ENCODE results near the gene FRMD4B. TPM values are rescaled to one million over a fixed set of nuclear protein-coding genes. Genes with fewer than 3 reads are reported as not detected.

The FRMD4B gene
- total RNA-seq, 1 donor from 2014 or later = 53.5 TPM

GRCh38 chr3:69199942-69200341, 185.9 kb downstream of the FRMD4B start:
- peak overlapping the region; percentile 33 to 41 for H3K4me3 ChIP-seq
- no peaks in the 10 kb centered on the region for H3K9me3 ChIP-seq
- intact Hi-C loops (cut with DNase I) = no loop called here
- TF ChIP-seq POLR2AphosphoS5 (IDR thresholded peaks at IDR 0.05; ENCODE audit: insufficient read depth in 1 of 2, low read depth in 1 of 2) = no peak
- TF ChIP-seq POLR2A (IDR thresholded peaks at IDR 0.05) = no peak
- TF ChIP-seq CTCF (IDR thresholded peaks at IDR 0.05) = no peak
- no peaks in the 10 kb centered on the region for H3K27me3 ChIP-seq
- peaks cover 0 to 11% of the 10 kb centered on the region in 2 donors for H3K36me3 ChIP-seq
- H3K4me1 ChIP-seq = peaks cover 5% of the 10 kb centered on the region
- DNase-seq (ENCODE audit: extremely low spot score in 2 of 2) = no peak
- H3K27ac ChIP-seq = peak overlapping the region; percentile 42

GRCh38 chr3:69197922-69198530, 187.9 kb downstream of the FRMD4B start:
- Histone ChIP-seq H3K27me3 (no peaks in the 10 kb centered on the region), H3K4me1 (peaks cover 5% of the 10 kb centered on the region), H3K36me3 (peaks cover 0 to 30% of the 10 kb centered on the region in 2 donors), H3K9me3 (no peaks in the 10 kb centered on the region), H3K27ac (no peak overlapping the region), H3K4me3 (no peak overlapping the region)
- TF ChIP-seq CTCF (IDR thresholded peaks at IDR 0.05) (no peak), POLR2AphosphoS5 (IDR thresholded peaks at IDR 0.05; ENCODE audit: insufficient read depth in 1 of 2, low read depth in 1 of 2) (no peak), POLR2A (IDR thresholded peaks at IDR 0.05) (no peak)
- intact Hi-C loops (cut with DNase I) = no loop called here
- DNase-seq (ENCODE audit: extremely low spot score in 2 of 2) = no peak

- DNase-seq (ENCODE audit: extremely low spot score in 2 of 2) = no peak
- H3K36me3 ChIP-seq = peaks cover 0 to 36% of the 10 kb centered on the region in 2 donors
- no peak for TF ChIP-seq POLR2AphosphoS5 (IDR thresholded peaks at IDR 0.05; ENCODE audit: insufficient read depth in 1 of 2, low read depth in 1 of 2)
- no peak for TF ChIP-seq POLR2A (IDR thresholded peaks at IDR 0.05)
- no peak for TF ChIP-seq CTCF (IDR thresholded peaks at IDR 0.05)
- no peaks in the 10 kb centered on the region for H3K27me3 ChIP-seq
- intact Hi-C loops (cut with DNase I) = no loop called here
- peaks cover 5% of the 10 kb centered on the region for H3K4me1 ChIP-seq
- H3K4me3 ChIP-seq = no peak overlapping the region
- H3K9me3 ChIP-seq = no peaks in the 10 kb centered on the region
- no peak overlapping the region for H3K27ac ChIP-seq
Observed at GRCh38 chr3:69197455-69197854, 188.4 kb downstream of the FRMD4B start.

GRCh38 chr3:69196876-69197275, 189.0 kb downstream of the FRMD4B start:
- no peaks in the 10 kb centered on the region for H3K9me3 ChIP-seq
- TF ChIP-seq CTCF (IDR thresholded peaks at IDR 0.05) = no peak
- no peak for TF ChIP-seq POLR2A (IDR thresholded peaks at IDR 0.05)
- TF ChIP-seq POLR2AphosphoS5 (IDR thresholded peaks at IDR 0.05; ENCODE audit: insufficient read depth in 1 of 2, low read depth in 1 of 2) = no peak
- H3K27ac ChIP-seq = no peak overlapping the region
- no peak for DNase-seq (ENCODE audit: extremely low spot score in 2 of 2)
- peaks cover 5% of the 10 kb centered on the region for H3K4me1 ChIP-seq
- H3K36me3 ChIP-seq = peaks cover 0 to 42% of the 10 kb centered on the region in 2 donors
- no peak overlapping the region for H3K4me3 ChIP-seq
- H3K27me3 ChIP-seq = no peaks in the 10 kb centered on the region
- intact Hi-C loops (cut with DNase I) = no loop called here

GRCh38 chr3:69194431-69195165, 191.3 kb downstream of the FRMD4B start:
- DNase-seq (ENCODE audit: extremely low spot score in 2 of 2) = no peak
- H3K9me3 ChIP-seq = no peaks in the 10 kb centered on the region
- no peak overlapping the region for H3K27ac ChIP-seq
- H3K36me3 ChIP-seq = peaks cover 0 to 51% of the 10 kb centered on the region in 2 donors
- H3K4me3 ChIP-seq = no peak overlapping the region
- intact Hi-C loops (cut with DNase I) = no loop called here
- H3K4me1 ChIP-seq = no peaks in the 10 kb centered on the region
- no peak for TF ChIP-seq CTCF (IDR thresholded peaks at IDR 0.05)
- no peak for TF ChIP-seq POLR2AphosphoS5 (IDR thresholded peaks at IDR 0.05; ENCODE audit: insufficient read depth in 1 of 2, low read depth in 1 of 2)
- no peak for TF ChIP-seq POLR2A (IDR thresholded peaks at IDR 0.05)
- no peaks in the 10 kb centered on the region for H3K27me3 ChIP-seq

All from vagina (tissue), 2 donors.